Measurements from ENCODE around the gene ANKRD37. TPM values are rescaled to one million over a fixed set of nuclear protein-coding genes. Genes with fewer than 3 reads are reported as not detected.

Gene ANKRD37
- total and polyA plus RNA-seq, 2 donors (not counting 3 experiments of a cell fraction or from before 2014, with no cell fraction given), result 4.0 to 5.8 TPM

DNA sequence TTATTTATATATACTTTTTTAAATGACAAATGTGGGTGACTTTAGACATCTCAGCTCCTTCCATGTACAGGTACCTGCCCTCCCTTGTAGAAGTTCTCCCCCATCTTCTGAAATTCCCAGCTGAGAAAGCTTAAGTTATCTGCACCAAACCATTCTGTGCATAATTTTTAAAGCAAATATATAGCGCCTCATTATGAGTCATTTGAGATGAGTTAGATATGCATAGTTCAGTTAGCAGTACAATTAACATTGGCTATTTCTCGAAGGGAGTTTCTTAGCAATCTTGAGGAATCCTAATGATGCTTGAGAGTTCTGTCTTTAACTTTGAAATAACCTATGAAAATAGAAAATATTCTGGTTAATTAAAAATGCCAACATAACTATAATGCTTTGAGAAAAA is 48.6 kb downstream of the ANKRD37 start:
- no peak for TF ChIP-seq POLR2A (IDR thresholded peaks at IDR 0.05; ENCODE audit: low read depth, low read length)
- peak; percentile 14 for TF ChIP-seq GATA2 (IDR thresholded peaks at IDR 0.05; ENCODE audit: insufficient read depth, insufficient read length, low read depth, low read length)
- TF ChIP-seq FOS (IDR thresholded peaks at IDR 0.05; ENCODE audit: borderline replicate concordance, insufficient read depth, low read length), result peak; percentile 24
- H3K9me1 ChIP-seq (replicated peaks; ENCODE audit: control insufficient read depth, extremely low read depth, insufficient read depth, low read length), result no peaks in the 10 kb centered on the region
- intact Hi-C loops (cut with micrococcal nuclease), result no loop called here
- no peaks in the 10 kb centered on the region for H3K36me3 ChIP-seq (ENCODE audit: control insufficient read depth in 2 of 2, extremely low read depth in 1 of 2, insufficient read depth in 2 of 2, low read length in 2 of 2)
- no TSS peak for BruUV-seq (replicated peaks)
- H3K9me3 ChIP-seq (replicated peaks; ENCODE audit: control insufficient read depth, insufficient read depth, low read length), result no peaks in the 10 kb centered on the region
- ChIA-PET POLR2A (no interaction called here), CTCF (no interaction called here)
- no peak overlapping the region for H3K27ac ChIP-seq (ENCODE audit: insufficient read depth, low read depth, low read length)
- DNase-seq (ENCODE audit: low read depth, low spot score), result no peak
- H4K20me1 ChIP-seq (replicated peaks; ENCODE audit: control insufficient read depth, extremely low read depth, insufficient read depth, low read length), result no peaks in the 10 kb centered on the region
- H3K9ac ChIP-seq (replicated peaks; ENCODE audit: extremely low read depth, insufficient read depth, low read length), result no peak overlapping the region
- no peak overlapping the region for H3K4me3 ChIP-seq (replicated peaks in 1 of 3; ENCODE audit: insufficient read depth in 1 of 3, low read depth in 1 of 3, low read length in 3 of 3)
- dilution Hi-C loops (cut with MboI; ENCODE audit: extremely low pct_ligation_motif_present, low sequenced_read_pairs), result no loop called here
- H2AFZ ChIP-seq (ENCODE audit: low read depth, low read length), result no peak overlapping the region
- no peak for FAIRE-seq
- no peak overlapping the region for H3K4me2 ChIP-seq (ENCODE audit: insufficient read depth, low read length)
- H3K79me2 ChIP-seq (ENCODE audit: control insufficient read depth, insufficient read depth, low read length), result no peaks in the 10 kb centered on the region
- H3K4me1 ChIP-seq (ENCODE audit: control insufficient read depth, extremely low read depth, insufficient read depth, low read length), result no peaks in the 10 kb centered on the region
- no peaks in the 10 kb centered on the region for H3K27me3 ChIP-seq (ENCODE audit: control insufficient read depth in 2 of 2, insufficient read depth in 2 of 2, low read length in 2 of 2)

Small RNA genes within 50 kb of the gene (small RNA-seq; reads per million reads assigned to genes)
- not detected for gene RF00019 (ENCODE audit: insufficient read depth, insufficient read length, low read depth, low replicate concordance)

Other genes with a start within 250 kb of the ANKRD37 start
- 17.6 and 22.4 TPM in 2 replicates for gene CFAP97, start 192.8 kb upstream of the ANKRD37 start, total RNA-seq
- 4.0 and 5.3 TPM in 2 replicates for gene CFAP97, start 192.8 kb upstream of the ANKRD37 start, polyA plus RNA-seq
- gene SNX25, start 187.2 kb upstream of the ANKRD37 start, total RNA-seq, result 16.1 and 20.2 TPM in 2 replicates
- gene SNX25, start 187.2 kb upstream of the ANKRD37 start, polyA plus RNA-seq, result 3.1 and 6.6 TPM in 2 replicates
- gene LRP2BP, start 917 bp upstream of the ANKRD37 start, total RNA-seq, result 0.32 and 0.53 TPM in 2 replicates
- 0.16 and 0.18 TPM in 2 replicates for gene LRP2BP, start 917 bp upstream of the ANKRD37 start, polyA plus RNA-seq
- gene UFSP2, start 29.1 kb downstream of the ANKRD37 start, total RNA-seq, result 25.2 and 26.7 TPM in 2 replicates
- gene UFSP2, start 29.1 kb downstream of the ANKRD37 start, polyA plus RNA-seq, result 17.0 and 25.2 TPM in 2 replicates
- gene CCDC110, start 74.9 kb downstream of the ANKRD37 start, total RNA-seq, result 0.28 and 0.71 TPM in 2 replicates
- gene CCDC110, start 74.9 kb downstream of the ANKRD37 start, polyA plus RNA-seq, result 0.03 and 0.25 TPM in 2 replicates
- gene PDLIM3, start 138.7 kb downstream of the ANKRD37 start, total RNA-seq, result 9.7 and 12.2 TPM in 2 replicates
- gene PDLIM3, start 138.7 kb downstream of the ANKRD37 start, polyA plus RNA-seq, result 15.3 and 17.6 TPM in 2 replicates